Thymus (tissue), 11 donors: Measurements from ENCODE around the gene TRIM52. TPM values are rescaled to one million over a fixed set of nuclear protein-coding genes. Genes with fewer than 3 reads are reported as not detected.
A peak's percentile ranks its signal among the peaks of the same experiment; 100 is the strongest.

ENCODE experiments used
- DNase-seq, 9 donors: peaks; one replicate each; pipeline ENCODE4 v3.0.0-alpha.2; 2013; ENCODE audit warnings: low spot score in 9 of 9, low read depth in 6 of 9, missing footprints in 1 of 9
- H3K27ac ChIP-seq, 2 donors: one replicate each; pipeline ENCODE4 v1.5.1; 2013; ENCODE audit warnings: control low read depth in 1 of 2, low read depth in 1 of 2, low read length in 1 of 2, mild to moderate bottlenecking in 1 of 2, moderate library complexity in 1 of 2
- H3K27me3 ChIP-seq, 2 donors: one replicate each; pipeline ENCODE4 v1.5.1; 2013; ENCODE audit warnings: low read length in 1 of 2; ENCODE audit not compliant: control insufficient read depth in 2 of 2, insufficient read depth in 1 of 2
- H3K36me3 ChIP-seq, 2 donors: one replicate each; pipeline ENCODE4 v1.5.1; 2013; ENCODE audit warnings: low read length in 1 of 2, mild to moderate bottlenecking in 1 of 2, moderate library complexity in 1 of 2; ENCODE audit not compliant: control insufficient read depth in 2 of 2, insufficient read depth in 2 of 2
- H3K4me1 ChIP-seq, 2 donors: one replicate each; pipeline ENCODE4 v1.5.1; 2013; ENCODE audit warnings: low read length in 2 of 2; ENCODE audit not compliant: control insufficient read depth in 2 of 2, insufficient read depth in 2 of 2
- H3K4me3 ChIP-seq, 2 donors: one replicate each; pipeline ENCODE4 v1.5.1; 2013; ENCODE audit warnings: low read length in 2 of 2, control low read depth in 1 of 2, mild to moderate bottlenecking in 1 of 2
- H3K9me3 ChIP-seq, 2 donors: one replicate each; pipeline ENCODE4 v1.5.1; 2013; ENCODE audit warnings: low read length in 1 of 2, mild to moderate bottlenecking in 1 of 2; ENCODE audit not compliant: control insufficient read depth in 2 of 2, insufficient read depth in 1 of 2
- WGBS: extraction: QIAGEN DNeasy Blood & Tissue Kit; methylation state at CpG from one replicate; pipeline ENCODE4 v1.1.7; 2013; 5-methylcytosine and 5-hydroxymethylcytosine counted together
- polyA plus RNA-seq: library from polyadenylated mRNA; stranded (reverse); fragments of 200-250 nt; gene quantifications from one replicate; pipeline ENCODE4 v1.2.3, GENCODE V29; 2013
- total RNA-seq: library from RNA; stranded (reverse); fragments of 120-200 nt; gene quantifications from one replicate; pipeline ENCODE4 v1.2.4, GENCODE V29; 2013
- donor health status: healthy.

The TRIM52 gene
- total and polyA plus RNA-seq, 2 donors: 10.7 to 35.2 TPM

DNA sequence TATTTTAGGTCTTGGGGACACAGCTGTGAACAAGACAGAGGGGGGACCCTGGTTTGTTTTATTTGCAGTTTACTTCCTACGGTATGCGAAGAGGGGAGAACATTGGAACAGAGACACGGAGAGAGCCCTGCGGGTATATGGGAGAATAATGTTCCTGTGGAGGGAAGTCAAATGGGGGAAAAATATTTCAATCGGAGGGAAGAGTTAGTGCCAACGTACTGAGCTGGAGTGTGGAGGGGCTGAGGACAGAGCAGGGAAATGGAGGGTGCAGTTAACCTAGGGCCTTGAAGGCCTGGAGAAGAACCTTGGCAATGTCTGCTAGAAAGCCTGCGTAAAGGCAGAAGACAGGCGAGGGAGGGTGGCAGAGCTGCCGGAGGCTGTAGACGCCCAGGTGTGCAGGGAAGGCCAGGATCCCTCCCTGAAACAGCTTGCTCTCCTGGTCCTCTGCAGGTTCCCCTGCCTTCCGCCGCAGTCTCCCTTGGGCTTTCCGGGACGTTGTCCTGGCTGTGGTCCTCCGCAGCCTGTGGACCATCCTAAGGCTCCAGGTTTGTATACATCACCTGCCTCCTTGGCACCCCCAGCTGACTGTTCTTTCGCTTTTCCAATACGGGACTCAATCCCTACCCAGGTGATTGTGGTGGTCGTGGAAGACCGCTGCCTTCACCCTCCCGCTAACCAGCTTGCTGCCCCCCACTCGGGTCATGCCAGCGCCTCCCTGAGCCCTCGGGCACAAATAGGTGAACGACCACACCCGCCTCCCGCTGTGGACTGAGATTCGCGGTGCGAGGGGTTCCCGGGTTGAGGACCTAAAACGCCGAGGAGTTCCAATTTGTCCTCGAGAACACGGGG is 15.3 kb downstream of the TRIM52 start:
- peak overlapping the region; percentile 77 to 79 for H3K4me3 ChIP-seq
- peaks cover 17 to 22% of the 10 kb centered on the region in 2 donors for H3K36me3 ChIP-seq
- no peaks in the 10 kb centered on the region for H3K9me3 ChIP-seq
- H3K27me3 ChIP-seq: no peaks in the 10 kb centered on the region
- no peak for DNase-seq
- WGBS: 40% methylated on average over 34 of the region's 34 CpGs
- H3K27ac ChIP-seq: peak overlapping the region; percentile 76 to 90
- peaks cover 38 to 58% of the 10 kb centered on the region in 2 donors for H3K4me1 ChIP-seq

GRCh38 chr5:181243564-181244343 is 17.2 kb downstream of the TRIM52 start, which contains the start of gene RACK1:
RACK1 (minus strand) TSS chr5:181243906; CDS start chr5:181243800, 106 bp downstream.
- WGBS: under 1% methylated on average over 50 of the region's 50 CpGs
- DNase-seq: peak; percentile 85 to 97 (median 91)
- H3K27me3 ChIP-seq: no peaks in the 10 kb centered on the region
- H3K27ac ChIP-seq: peak within 1 kb of the TSS; percentile 95 to 97
- H3K9me3 ChIP-seq: no peaks in the 10 kb centered on the region
- peaks cover 35 to 39% of the 10 kb centered on the region in 2 donors for H3K36me3 ChIP-seq
- H3K4me1 ChIP-seq: peaks cover 36 to 51% of the 10 kb centered on the region in 2 donors
- H3K4me3 ChIP-seq: peak within 1 kb of the TSS; percentile 73 to 74

- under 1% methylated on average over 25 of the region's 25 CpGs for WGBS
- H3K27ac ChIP-seq: peak overlapping the region; percentile 95 to 97
- H3K36me3 ChIP-seq: peaks cover 42 to 45% of the 10 kb centered on the region in 2 donors
- no peaks in the 10 kb centered on the region for H3K9me3 ChIP-seq
- DNase-seq: peak in 1 of 9 donors; percentile 56
- H3K4me3 ChIP-seq: peak overlapping the region; percentile 73 to 74
- H3K4me1 ChIP-seq: peaks cover 35 to 47% of the 10 kb centered on the region in 2 donors
- no peaks in the 10 kb centered on the region for H3K27me3 ChIP-seq
Observed at GRCh38 chr5:181243018-181243563, 17.9 kb downstream of the TRIM52 start.

DNA sequence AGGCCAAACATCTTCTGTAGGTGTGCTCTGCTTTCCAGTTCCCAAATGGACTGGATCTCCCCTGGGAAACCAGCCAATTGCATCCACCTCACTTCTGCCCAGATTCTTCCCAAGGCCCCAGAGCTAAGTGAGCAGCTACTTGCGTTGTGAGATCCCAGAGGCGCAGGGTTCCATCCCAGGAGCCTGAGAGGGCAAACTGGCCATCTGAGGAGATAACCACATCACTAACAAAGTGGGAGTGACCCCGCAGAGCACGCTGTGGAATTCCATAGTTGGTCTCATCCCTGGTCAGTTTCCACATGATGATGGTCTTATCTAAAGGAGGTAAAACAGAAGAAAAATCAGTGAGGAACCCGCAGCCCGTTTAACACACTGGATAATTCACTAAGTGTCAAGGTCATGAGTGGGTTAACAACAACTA is 18.9 kb downstream of the TRIM52 start:
- no peaks in the 10 kb centered on the region for H3K27me3 ChIP-seq
- no peaks in the 10 kb centered on the region for H3K9me3 ChIP-seq
- H3K27ac ChIP-seq: peak overlapping the region; percentile 37 to 95
- H3K4me3 ChIP-seq: peak overlapping the region; percentile 73 to 74
- 78% methylated on average over 6 of the region's 6 CpGs for WGBS
- peaks cover 52 to 56% of the 10 kb centered on the region in 2 donors for H3K36me3 ChIP-seq
- peaks cover 26 to 38% of the 10 kb centered on the region in 2 donors for H3K4me1 ChIP-seq
- no peak for DNase-seq

GRCh38 chr5:181241393-181241975 is 19.5 kb downstream of the TRIM52 start:
- H3K27ac ChIP-seq: peak overlapping the region in 1 of 2 donors; percentile 95
- peaks cover 58 to 61% of the 10 kb centered on the region in 2 donors for H3K36me3 ChIP-seq

DNA sequence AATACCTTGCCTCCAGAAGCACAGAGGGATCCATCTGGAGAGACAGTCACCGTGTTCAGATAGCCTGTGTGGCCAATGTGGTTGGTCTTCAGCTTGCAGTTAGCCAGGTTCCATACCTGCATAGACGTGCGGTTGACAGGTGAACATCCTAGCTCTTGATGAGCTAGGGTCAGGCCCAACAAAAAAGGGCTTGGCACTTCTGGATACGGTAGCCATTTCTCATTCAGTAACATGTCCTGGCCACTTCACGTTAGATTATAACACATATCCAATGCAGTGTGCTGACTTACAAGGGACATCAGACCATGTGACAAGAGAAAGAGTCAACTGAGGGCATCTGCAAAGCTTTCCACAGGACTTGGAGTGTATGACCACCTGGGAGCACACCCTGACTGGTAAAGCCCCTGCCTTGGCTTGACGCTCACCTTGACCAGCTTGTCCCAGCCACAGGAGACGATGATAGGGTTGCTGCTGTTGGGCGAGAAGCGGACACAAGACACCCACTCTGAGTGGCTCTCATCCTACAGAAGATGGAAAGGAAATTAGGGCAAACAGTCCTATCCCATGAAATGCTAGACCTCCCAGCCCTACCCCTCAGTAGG is 21.8 kb downstream of the TRIM52 start:
- DNase-seq: no peak
- Histone ChIP-seq H3K4me3 (no peak overlapping the region), H3K4me1 (peaks cover 13 to 18% of the 10 kb centered on the region in 2 donors), H3K27ac (no peak overlapping the region), H3K36me3 (peaks cover 81 to 83% of the 10 kb centered on the region in 2 donors), H3K9me3 (no peaks in the 10 kb centered on the region), H3K27me3 (no peaks in the 10 kb centered on the region)
- WGBS: 98% methylated on average over 9 of the region's 9 CpGs

More at GRCh38 chr5:181241393-181241975, 19.5 kb downstream of the TRIM52 start:
- 57% methylated on average over 6 of the region's 6 CpGs for WGBS
- DNase-seq: peak in 1 of 9 donors; percentile 57
- H3K9me3 ChIP-seq: no peaks in the 10 kb centered on the region
- no peak overlapping the region for H3K4me3 ChIP-seq
- no peaks in the 10 kb centered on the region for H3K27me3 ChIP-seq
- peaks cover 24 to 36% of the 10 kb centered on the region in 2 donors for H3K4me1 ChIP-seq

GRCh38 chr5:181237729-181238385 is 23.1 kb downstream of the TRIM52 start:
- no peaks in the 10 kb centered on the region for H3K9me3 ChIP-seq
- peaks cover 92 to 95% of the 10 kb centered on the region in 2 donors for H3K36me3 ChIP-seq
- H3K4me3 ChIP-seq: no peak overlapping the region
- WGBS: 98% methylated on average over 5 of the region's 5 CpGs
- H3K4me1 ChIP-seq: peaks cover 13 to 19% of the 10 kb centered on the region in 2 donors
- no peak for DNase-seq
- no peak overlapping the region for H3K27ac ChIP-seq
- H3K27me3 ChIP-seq: no peaks in the 10 kb centered on the region
